Kidney (tissue), 14 donors: ENCODE data around the gene LEMD2. TPM values are rescaled to one million over a fixed set of nuclear protein-coding genes. Genes with fewer than 3 reads are reported as not detected.

Source experiments
- DNase-seq, 5 donors: peaks; one replicate each; pipeline ENCODE4 v3.0.0-alpha.2; 2013 to 2020
- FAIRE-seq: peaks from 2 replicates; lab custom pipeline; 2012; peaks lifted over from hg19 to GRCh38; lab: Jason Lieb, UNC
- H3K27ac ChIP-seq, 2 donors: one replicate each; pipeline ENCODE4 v1.7.0; 2013; ENCODE audit warnings: low read depth in 2 of 2, low read length in 2 of 2, inconsistent platforms in 1 of 2
- H3K27me3 ChIP-seq: one replicate; pipeline ENCODE4 v1.7.1; 2013; ENCODE audit warnings: low read length, inconsistent platforms; ENCODE audit not compliant: control insufficient read depth, insufficient read depth
- H3K36me3 ChIP-seq, 3 donors: one replicate each; pipeline versions ENCODE4 v1.7.0 to v1.7.1; 2013; ENCODE audit warnings: low read length in 3 of 3, control low read depth in 1 of 3, inconsistent platforms in 1 of 3; ENCODE audit not compliant: insufficient read depth in 3 of 3, control insufficient read depth in 2 of 3
- H3K4me1 ChIP-seq, 3 donors: one replicate each; pipeline versions ENCODE4 v1.7.0 to v1.7.1; 2013; ENCODE audit warnings: low read length in 3 of 3, inconsistent platforms in 1 of 3, low read depth in 1 of 3; ENCODE audit not compliant: control insufficient read depth in 2 of 3, insufficient read depth in 2 of 3
- H3K4me3 ChIP-seq, 3 donors: one replicate each; pipeline versions ENCODE4 v1.7.0 to v1.8.1; 2013; ENCODE audit warnings: low read length in 3 of 3, control low read depth in 1 of 3, inconsistent platforms in 1 of 3
- H3K9ac ChIP-seq, 3 donors: one replicate each; pipeline versions ENCODE4 v1.7.0 to v1.7.1; 2013; ENCODE audit warnings: low read length in 3 of 3, control low read depth in 1 of 3, inconsistent platforms in 1 of 3
- H3K9me3 ChIP-seq, 3 donors: one replicate each; pipeline versions ENCODE4 v1.7.0 to v1.7.1; 2013; ENCODE audit warnings: low read length in 3 of 3, control low read depth in 1 of 3, inconsistent platforms in 1 of 3; ENCODE audit not compliant: control insufficient read depth in 2 of 3, insufficient read depth in 1 of 3
- intact Hi-C: fragments of 100-400 bp; cut with DNase I; formaldehyde crosslinking; loops from one replicate; pipeline ENCODE4 v1.11.1; 2022
- polyA plus RNA-seq: library from polyadenylated mRNA; stranded (reverse); fragments of 350-450 nt; fragmentation: Illumina TruSeq; extraction: RNeasy Lipid Tissue Mini Kit (QIAGEN cat#74804); gene quantifications from one replicate; pipeline ENCODE4 v1.2.3, GENCODE V29; 2014; ENCODE audit warnings: low read depth, low replicate concordance; ENCODE audit not compliant: insufficient read depth
- total RNA-seq: library from RNA; stranded (reverse); fragmentation: NEBNext Ultra II Directional; extraction: Animal tissue kit (Norgen Biotek cat#: 25700); gene quantifications from one replicate; pipeline ENCODE4 v1.2.1, GENCODE V29; 2021
- TF ChIP-seq, protein P1 (sequence below): IDR thresholded peaks from 3 replicates; pipeline ENCODE4 v1.5.1; 2012; ENCODE audit warnings: mild to moderate bottlenecking, moderate library complexity, borderline replicate concordance; ENCODE audit not compliant: insufficient read depth; ENCODE audit errors: extremely low read depth
- donor health status: control.
- donor health status: control.
- donor health status: control.
- donor health status: control.
- donor health status: control.
- donor health status: DM: yes; HTN: yes; CAD: no.
- donor health status: Normal renal cell carcinoma (clear cell type).

The LEMD2 gene
- total and polyA plus RNA-seq, 2 donors from 2014 or later = 36.4 to 57.1 TPM

DNA sequence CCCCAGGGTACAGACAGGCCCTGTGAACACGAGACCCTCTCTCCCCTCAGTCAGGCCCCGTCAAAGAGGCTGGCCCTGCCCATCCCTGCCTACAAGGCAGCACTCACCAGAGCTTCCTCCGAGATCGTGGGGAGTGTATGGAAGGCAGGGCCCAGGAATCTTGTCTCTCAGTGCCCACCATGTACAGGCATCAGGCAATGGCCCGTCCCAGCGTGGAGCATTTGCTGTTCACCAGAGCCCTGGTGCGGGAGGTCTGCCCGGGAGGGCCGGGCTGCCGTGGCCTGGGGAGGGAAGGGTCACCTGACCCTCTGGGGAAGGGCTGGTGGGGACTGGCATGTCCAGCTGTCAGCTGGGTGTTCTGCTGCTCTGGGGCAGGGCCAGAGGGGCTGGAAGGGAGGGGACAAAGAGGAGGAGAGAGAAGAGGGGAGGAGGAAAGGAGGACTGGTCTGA lies 42.3 kb downstream of the LEMD2 start, which contains the start of gene IP6K3:
Gene IP6K3 (minus strand): TSS at position 255 of the 450 bp plus-strand sequence. CDS start 11,429 bp downstream, outside the sequence.
- H3K9me3 ChIP-seq = no peaks in the 10 kb centered on the region
- TF ChIP-seq, protein P1, sequence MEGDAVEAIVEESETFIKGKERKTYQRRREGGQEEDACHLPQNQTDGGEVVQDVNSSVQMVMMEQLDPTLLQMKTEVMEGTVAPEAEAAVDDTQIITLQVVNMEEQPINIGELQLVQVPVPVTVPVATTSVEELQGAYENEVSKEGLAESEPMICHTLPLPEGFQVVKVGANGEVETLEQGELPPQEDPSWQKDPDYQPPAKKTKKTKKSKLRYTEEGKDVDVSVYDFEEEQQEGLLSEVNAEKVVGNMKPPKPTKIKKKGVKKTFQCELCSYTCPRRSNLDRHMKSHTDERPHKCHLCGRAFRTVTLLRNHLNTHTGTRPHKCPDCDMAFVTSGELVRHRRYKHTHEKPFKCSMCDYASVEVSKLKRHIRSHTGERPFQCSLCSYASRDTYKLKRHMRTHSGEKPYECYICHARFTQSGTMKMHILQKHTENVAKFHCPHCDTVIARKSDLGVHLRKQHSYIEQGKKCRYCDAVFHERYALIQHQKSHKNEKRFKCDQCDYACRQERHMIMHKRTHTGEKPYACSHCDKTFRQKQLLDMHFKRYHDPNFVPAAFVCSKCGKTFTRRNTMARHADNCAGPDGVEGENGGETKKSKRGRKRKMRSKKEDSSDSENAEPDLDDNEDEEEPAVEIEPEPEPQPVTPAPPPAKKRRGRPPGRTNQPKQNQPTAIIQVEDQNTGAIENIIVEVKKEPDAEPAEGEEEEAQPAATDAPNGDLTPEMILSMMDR = no peak
- DNase-seq (peak in 1 of 5 donors; percentile 52), FAIRE-seq (no peak)
- H3K4me1 ChIP-seq = peaks cover 4 to 18% (median 13%) of the 10 kb centered on the region in 3 donors
- H3K36me3 ChIP-seq = no peaks in the 10 kb centered on the region
- intact Hi-C loops = loop anchor here (10.0 kb wide), 1 partner anchor 278 kb away; no protein-coding TSS in a partner anchor
- peak within 1 kb of the TSS; percentile 57 to 87 for H3K27ac ChIP-seq
- H3K4me3 ChIP-seq = peak within 1 kb of the TSS in 2 of 3 donors; percentile 70 to 79
- H3K27me3 ChIP-seq = no peaks in the 10 kb centered on the region
- peak within 1 kb of the TSS in 1 of 3 donors; percentile 87 for H3K9ac ChIP-seq

DNA sequence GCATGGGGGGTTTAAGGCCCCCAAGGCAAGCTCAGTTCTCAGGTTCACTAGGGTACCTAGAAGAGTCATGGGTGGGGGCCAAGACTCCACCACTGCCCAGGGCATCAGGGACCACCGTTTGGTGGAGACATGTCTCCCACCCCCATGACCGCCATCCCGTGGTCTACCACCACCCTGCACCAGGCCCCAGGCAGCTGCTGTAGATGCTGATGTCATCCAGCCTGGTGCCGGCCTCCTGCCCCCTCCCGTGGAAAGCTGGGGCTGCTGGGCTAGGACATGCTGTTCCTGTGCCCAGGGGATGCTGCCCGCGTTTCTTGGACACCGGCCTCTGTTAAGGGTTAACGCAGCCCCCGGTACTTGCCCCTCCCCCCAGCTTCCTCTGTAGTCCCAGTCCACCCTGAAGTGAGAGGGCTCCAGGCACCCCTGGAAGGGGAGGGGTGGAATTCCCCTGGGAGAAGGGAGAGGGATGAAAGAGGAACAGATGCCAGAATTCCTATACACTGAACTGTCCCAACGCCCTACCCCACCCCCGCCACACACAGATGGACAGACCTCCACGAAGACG lies 42.8 kb downstream of the LEMD2 start:
- Histone ChIP-seq H3K36me3 (no peaks in the 10 kb centered on the region), H3K9me3 (no peaks in the 10 kb centered on the region), H3K27me3 (no peaks in the 10 kb centered on the region), H3K4me3 (peak overlapping the region in 2 of 3 donors; percentile 70 to 79), H3K27ac (peak overlapping the region; percentile 57 to 87), H3K4me1 (peaks cover 4 to 18% (median 13%) of the 10 kb centered on the region in 3 donors), H3K9ac (peak overlapping the region in 1 of 3 donors; percentile 87)
- FAIRE-seq (no peak), DNase-seq (peak in 4 of 5 donors; percentile 45 to 86 (median 70))
- TF ChIP-seq, protein P1 = no peak
- intact Hi-C loops = loop anchor here (10.0 kb wide), 1 partner anchor 279 kb away; no protein-coding TSS in a partner anchor

DNA sequence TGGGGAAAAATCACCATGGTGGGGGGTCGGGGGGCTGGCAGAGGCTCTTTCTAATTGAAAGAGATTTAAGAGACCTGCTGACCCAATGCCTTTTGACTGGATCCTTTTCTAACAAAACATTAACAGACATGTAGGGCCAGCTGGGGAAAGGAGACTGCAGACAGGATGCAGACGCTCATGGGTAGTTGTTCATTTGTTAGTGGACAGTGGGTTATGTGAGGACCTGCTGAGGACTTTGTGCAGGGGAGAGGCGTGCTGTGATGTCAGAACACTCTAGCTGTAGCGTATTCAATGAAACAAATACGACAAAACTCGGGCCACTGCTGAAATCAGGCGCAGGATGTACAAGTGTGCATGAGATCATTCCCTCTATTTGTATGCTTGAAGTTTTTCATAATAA lies 43.4 kb downstream of the LEMD2 start:
- peak overlapping the region in 1 of 3 donors; percentile 77 for H3K9ac ChIP-seq
- no peaks in the 10 kb centered on the region for H3K36me3 ChIP-seq
- H3K9me3 ChIP-seq = no peaks in the 10 kb centered on the region
- peaks cover 4 to 18% (median 13%) of the 10 kb centered on the region in 3 donors for H3K4me1 ChIP-seq
- FAIRE-seq (no peak), DNase-seq (peak in 2 of 5 donors; percentile 61 to 80)
- H3K27me3 ChIP-seq = no peaks in the 10 kb centered on the region
- intact Hi-C loops = loop anchor here (10.0 kb wide), 1 partner anchor 279 kb away; no protein-coding TSS in a partner anchor
- H3K27ac ChIP-seq = peak overlapping the region in 1 of 2 donors; percentile 87
- TF ChIP-seq, protein P1 = no peak
- H3K4me3 ChIP-seq = peak overlapping the region in 2 of 3 donors; percentile 52 to 79
